Endothelial cell of umbilical vein (primary cell): ENCODE measurements around the gene CTU2.
"Not testable (repeated sequence)": the region's sequence is repeated elsewhere in the genome, so short reads cannot be mapped to it uniquely, and the experiment has no call there.

Experiments used
- CTCF ChIP-seq, 2 donors: IDR thresholded peaks; 1 replicate in 1 of 2; 2 replicates in 1 of 2; pipeline ENCODE4 v1.5.1; 2011; ENCODE audit warnings: low read length in 2 of 2, mild to moderate bottlenecking in 2 of 2, moderate library complexity in 2 of 2, control low read depth in 1 of 2, inconsistent platforms in 1 of 2, low read depth in 1 of 2; ENCODE audit not compliant: insufficient read depth in 1 of 2; ENCODE audit errors: extremely low read depth in 1 of 2
- EZH2 ChIP-seq: IDR thresholded peaks from 2 replicates; pipeline ENCODE4 v1.6.1; 2012; ENCODE audit warnings: borderline replicate concordance, low read depth, mild to moderate bottlenecking, moderate library complexity, low read length, inconsistent platforms; ENCODE audit not compliant: severe bottlenecking
- FOS ChIP-seq: IDR thresholded peaks from 2 replicates; pipeline ENCODE4 v1.6.1; 2011; ENCODE audit warnings: mild to moderate bottlenecking, low read length, moderate library complexity, borderline replicate concordance; ENCODE audit not compliant: insufficient read depth
- GATA2 ChIP-seq: IDR thresholded peaks from 2 replicates; pipeline ENCODE4 v1.7.0; 2011; ENCODE audit warnings: low read depth, mild to moderate bottlenecking, moderate library complexity, mixed read lengths, low read length; ENCODE audit not compliant: insufficient read length, insufficient read depth
- MYC ChIP-seq: IDR thresholded peaks from one replicate; pipeline ENCODE4 v1.6.1; 2011; ENCODE audit warnings: mild to moderate bottlenecking, low read depth, low read length
- POLR2A ChIP-seq: IDR thresholded peaks from 2 replicates; pipeline ENCODE4 v1.6.1; 2012; ENCODE audit warnings: low read depth, mild to moderate bottlenecking, control low read depth, low read length
- POLR2AphosphoS5 ChIP-seq: IDR thresholded peaks from 2 replicates; pipeline ENCODE4 v1.6.1; 2012; ENCODE audit warnings: low read depth, mild to moderate bottlenecking, control low read depth, low read length, moderate library complexity; ENCODE audit not compliant: insufficient read depth

DNA sequence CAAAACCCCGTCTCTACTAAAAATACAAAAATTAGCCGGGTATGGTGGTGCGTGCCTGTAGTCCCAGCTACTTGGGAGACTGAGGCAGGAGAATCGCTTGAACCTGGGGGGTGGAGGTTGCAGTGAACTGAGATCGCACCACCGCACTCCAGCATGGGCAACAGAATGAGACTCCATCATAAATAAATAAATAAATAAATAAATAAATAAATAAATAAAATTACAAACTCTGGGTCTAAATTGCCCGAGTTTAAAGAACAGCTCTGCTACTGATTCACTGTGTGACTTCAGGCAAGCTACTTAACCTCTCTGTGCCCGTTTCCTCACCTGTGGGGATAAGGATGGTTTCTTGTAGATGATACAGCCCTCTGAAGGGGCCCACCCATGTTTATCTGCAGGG lies 36.8 kb upstream of the CTU2 start:
- TF ChIP-seq FOS; MYC; POLR2AphosphoS5; POLR2A; CTCF (IDR thresholded peaks at IDR 0.05; ENCODE audit: extremely low read depth in 1 of 2, insufficient read depth in 1 of 2, low read depth in 1 of 2, low read length in 2 of 2); EZH2; GATA2: not testable (repeated sequence)
